ENCODE results near the gene PRR35. TPM values are rescaled to one million over a fixed set of nuclear protein-coding genes. Genes with fewer than 3 reads are reported as not detected.

PRR35 gene
- total and polyA plus RNA-seq, 4 donors, result not detected

DNA sequence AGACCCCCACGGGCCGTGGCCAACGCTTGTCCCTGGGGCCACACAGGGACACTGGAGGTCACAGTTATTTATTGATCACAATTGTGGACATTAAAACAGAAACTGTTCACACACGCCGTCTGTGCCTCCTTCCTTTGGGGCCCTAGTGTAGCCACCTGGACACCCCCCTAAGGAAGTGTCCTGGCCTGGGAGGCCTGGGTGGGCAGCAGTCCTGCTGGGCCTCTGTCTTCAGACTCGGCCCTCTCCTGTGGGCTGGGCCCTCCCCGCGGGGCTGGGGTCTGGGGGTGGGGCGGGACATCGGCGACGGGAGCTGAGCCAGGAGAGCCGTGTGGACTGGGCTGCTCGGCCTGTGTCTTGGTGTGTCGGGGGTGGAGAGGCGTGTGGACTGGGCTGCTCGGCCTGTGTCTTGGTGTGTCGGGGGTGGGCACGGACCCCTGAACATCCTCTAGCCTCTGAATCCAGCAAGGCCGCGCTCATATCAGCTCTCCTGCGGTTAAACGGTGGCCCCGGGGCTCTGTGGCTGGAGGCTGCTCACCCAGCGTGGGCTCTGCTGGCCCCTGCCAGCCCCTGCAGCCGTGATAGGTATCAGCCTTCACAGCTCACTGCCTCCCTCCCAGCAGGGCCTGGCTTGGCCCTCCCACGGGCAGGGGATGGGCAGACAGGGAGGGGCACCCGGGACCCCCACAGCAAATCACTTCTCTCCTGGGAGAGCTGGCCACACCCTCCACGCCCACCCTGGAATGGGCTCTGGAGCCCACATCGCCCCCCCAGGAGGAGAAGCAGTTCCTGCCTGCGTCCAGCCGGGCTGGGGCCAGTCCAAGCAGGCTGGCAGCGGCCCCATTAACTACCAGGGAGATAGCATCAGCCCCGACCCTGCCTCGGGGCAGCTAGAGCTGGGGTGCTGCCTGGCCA, 5.5 kb downstream of the PRR35 start:
- 59 to 86% methylated on average over 23 to 35 of the region's 35 CpGs for WGBS, 2 donors
- no peak for ATAC-seq (ENCODE audit: insufficient read depth, low FRiP score)
- no peaks in the 10 kb centered on the region for H3K36me3 ChIP-seq (ENCODE audit: control insufficient read depth in 4 of 4, insufficient read depth in 4 of 4, low read length in 4 of 4)
- TF ChIP-seq, protein P1, sequence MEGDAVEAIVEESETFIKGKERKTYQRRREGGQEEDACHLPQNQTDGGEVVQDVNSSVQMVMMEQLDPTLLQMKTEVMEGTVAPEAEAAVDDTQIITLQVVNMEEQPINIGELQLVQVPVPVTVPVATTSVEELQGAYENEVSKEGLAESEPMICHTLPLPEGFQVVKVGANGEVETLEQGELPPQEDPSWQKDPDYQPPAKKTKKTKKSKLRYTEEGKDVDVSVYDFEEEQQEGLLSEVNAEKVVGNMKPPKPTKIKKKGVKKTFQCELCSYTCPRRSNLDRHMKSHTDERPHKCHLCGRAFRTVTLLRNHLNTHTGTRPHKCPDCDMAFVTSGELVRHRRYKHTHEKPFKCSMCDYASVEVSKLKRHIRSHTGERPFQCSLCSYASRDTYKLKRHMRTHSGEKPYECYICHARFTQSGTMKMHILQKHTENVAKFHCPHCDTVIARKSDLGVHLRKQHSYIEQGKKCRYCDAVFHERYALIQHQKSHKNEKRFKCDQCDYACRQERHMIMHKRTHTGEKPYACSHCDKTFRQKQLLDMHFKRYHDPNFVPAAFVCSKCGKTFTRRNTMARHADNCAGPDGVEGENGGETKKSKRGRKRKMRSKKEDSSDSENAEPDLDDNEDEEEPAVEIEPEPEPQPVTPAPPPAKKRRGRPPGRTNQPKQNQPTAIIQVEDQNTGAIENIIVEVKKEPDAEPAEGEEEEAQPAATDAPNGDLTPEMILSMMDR (IDR thresholded peaks at IDR 0.05; ENCODE audit: control extremely low read depth, extremely low read depth), result no peak
- peaks cover 0 to 35% (median 15%) of the 10 kb centered on the region in 5 donors for H3K4me1 ChIP-seq (ENCODE audit: control insufficient read depth in 5 of 5, insufficient read depth in 5 of 5, low read length in 5 of 5)
- H3K9me3 ChIP-seq (ENCODE audit: control insufficient read depth in 4 of 4, insufficient read depth in 3 of 4, low read length in 3 of 4), result peaks cover 0 to 4% (median 0%) of the 10 kb centered on the region in 4 donors
- H3K9ac ChIP-seq (ENCODE audit: insufficient read depth in 1 of 2, low read length in 2 of 2), result no peak overlapping the region
- peak; percentile 59 to 73 (median 72) for DNase-seq
- no peak overlapping the region for H3K27ac ChIP-seq (ENCODE audit: low read depth in 1 of 2, low read length in 1 of 2)
- no peak overlapping the region for H3K4me3 ChIP-seq
- H3K27me3 ChIP-seq (ENCODE audit: control insufficient read depth in 3 of 3, insufficient read depth in 3 of 3, low read length in 2 of 3), result peaks cover 0 to 21% (median 10%) of the 10 kb centered on the region in 3 donors

GRCh38 chr16:566475-567372, 6.5 kb downstream of the PRR35 start, which contains the start of gene NHLRC4:
Gene NHLRC4 (plus strand): TSS chr16:567005. CDS start chr16:568048, 1,043 bp downstream.
- Histone ChIP-seq H3K4me3 (no peak within 1 kb of the TSS), H3K27ac (ENCODE audit: low read depth in 1 of 2, low read length in 1 of 2) (no peak within 1 kb of the TSS), H3K4me1 (ENCODE audit: control insufficient read depth in 5 of 5, insufficient read depth in 5 of 5, low read length in 5 of 5) (peaks cover 0 to 35% (median 21%) of the 10 kb centered on the region in 5 donors), H3K27me3 (ENCODE audit: control insufficient read depth in 3 of 3, insufficient read depth in 3 of 3, low read length in 2 of 3) (peaks cover 0 to 12% (median 5%) of the 10 kb centered on the region in 3 donors), H3K9ac (ENCODE audit: insufficient read depth in 1 of 2, low read length in 2 of 2) (peak within 1 kb of the TSS in 1 of 2 donors; percentile 3), H3K9me3 (ENCODE audit: control insufficient read depth in 4 of 4, insufficient read depth in 3 of 4, low read length in 3 of 4) (peaks cover 0 to 4% (median 0%) of the 10 kb centered on the region in 4 donors), H3K36me3 (ENCODE audit: control insufficient read depth in 4 of 4, insufficient read depth in 4 of 4, low read length in 4 of 4) (no peaks in the 10 kb centered on the region)
- DNase-seq (peak; percentile 76 to 87 (median 81)), ATAC-seq (ENCODE audit: insufficient read depth, low FRiP score) (no peak)
- TF ChIP-seq, protein P1 (IDR thresholded peaks at IDR 0.05; ENCODE audit: control extremely low read depth, extremely low read depth), result no peak
- 28 to 32% methylated on average over 26 of the region's 26 CpGs for WGBS, 2 donors

DNA sequence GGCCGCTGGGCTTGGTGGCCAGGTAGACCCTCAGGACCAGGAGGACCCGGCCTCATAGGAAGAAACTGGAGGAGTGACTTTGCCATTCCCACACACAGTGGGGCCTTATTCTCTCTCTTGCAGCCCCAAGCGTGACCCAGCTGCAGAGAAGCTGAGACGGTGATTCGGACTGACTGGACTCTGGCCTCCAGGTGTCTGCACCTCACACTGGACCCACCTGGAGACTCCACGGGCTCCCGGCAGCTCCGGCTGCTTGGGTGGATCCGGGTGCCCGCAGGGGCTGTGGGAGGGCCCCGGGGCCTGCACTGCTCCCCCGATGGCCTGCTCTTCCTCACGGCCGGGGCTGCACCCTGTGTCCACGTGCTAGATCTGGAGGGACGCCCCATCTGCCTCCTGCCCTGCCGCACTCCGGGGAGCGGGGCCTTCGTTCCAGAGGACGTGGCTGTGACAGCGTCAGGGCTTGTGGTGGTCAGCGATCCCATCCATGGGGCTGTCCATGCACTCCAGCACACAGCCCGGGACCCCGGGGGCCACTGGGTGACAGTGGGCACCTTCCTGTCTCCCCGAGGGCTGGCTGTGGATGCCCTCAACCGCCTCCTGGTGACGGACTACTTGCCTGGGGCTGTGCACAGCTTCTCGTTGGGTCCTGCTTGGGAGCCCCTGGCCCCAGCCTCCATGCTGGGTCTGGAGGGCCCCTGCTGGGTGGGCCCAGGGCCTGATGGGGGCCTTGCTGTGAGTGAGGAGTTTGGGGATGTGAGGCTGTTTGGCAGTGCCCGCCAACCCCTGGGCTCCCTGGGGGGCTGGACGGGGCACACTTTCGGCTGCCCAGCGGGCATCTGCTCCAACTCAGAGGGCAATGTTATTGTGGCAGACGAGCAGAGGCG, 7.4 kb downstream of the PRR35 start:
- Histone ChIP-seq H3K27ac (ENCODE audit: low read depth in 1 of 2, low read length in 1 of 2) (no peak overlapping the region), H3K4me1 (ENCODE audit: control insufficient read depth in 5 of 5, insufficient read depth in 5 of 5, low read length in 5 of 5) (peaks cover 0 to 35% (median 21%) of the 10 kb centered on the region in 5 donors), H3K9ac (ENCODE audit: insufficient read depth in 1 of 2, low read length in 2 of 2) (peak overlapping the region in 1 of 2 donors; percentile 3), H3K27me3 (ENCODE audit: control insufficient read depth in 3 of 3, insufficient read depth in 3 of 3, low read length in 2 of 3) (peaks cover 0 to 3% (median 0%) of the 10 kb centered on the region in 3 donors), H3K4me3 (no peak overlapping the region), H3K36me3 (ENCODE audit: control insufficient read depth in 4 of 4, insufficient read depth in 4 of 4, low read length in 4 of 4) (peaks cover 0 to under 1% (median 0%) of the 10 kb centered on the region in 4 donors), H3K9me3 (ENCODE audit: control insufficient read depth in 4 of 4, insufficient read depth in 3 of 4, low read length in 3 of 4) (no peaks in the 10 kb centered on the region)
- WGBS, 2 donors, result 93 to 96% methylated on average over 34 to 35 of the region's 35 CpGs
- ATAC-seq (ENCODE audit: insufficient read depth, low FRiP score) (no peak), DNase-seq (no peak)
- TF ChIP-seq, protein P1 (IDR thresholded peaks at IDR 0.05; ENCODE audit: control extremely low read depth, extremely low read depth), result no peak

Measured in lung (tissue), 12 donors.